GM12878 (cell line): ENCODE results near the gene IPCEF1. TPM values are rescaled to one million over a fixed set of nuclear protein-coding genes. Genes with fewer than 3 reads are reported as not detected.

ENCODE experiments used
- ATF2 ChIP-seq: IDR thresholded peaks from 2 replicates; pipeline ENCODE4 v1.6.1; 2012; ENCODE audit warnings: low read length, inconsistent platforms
- CHD4 ChIP-seq: fragments of 200-600 bp; sonication (generic); IDR thresholded peaks from 2 replicates; pipeline ENCODE4 v1.6.1; 2016; ENCODE audit warnings: mild to moderate bottlenecking
- EED ChIP-seq: sonication (generic); IDR thresholded peaks from 2 replicates; pipeline ENCODE4 v1.6.1; 2016; ENCODE audit warnings: antibody characterized with exemption, low read depth
- HDAC2 ChIP-seq: fragments of 200-600 bp; sonication (generic); IDR thresholded peaks from 2 replicates; pipeline ENCODE4 v1.6.1; 2017
- JUND ChIP-seq: IDR thresholded peaks from 2 replicates; pipeline ENCODE4 v1.6.1; 2012; ENCODE audit warnings: low read depth, mild to moderate bottlenecking, low read length, improper control_type of control experiment, moderate library complexity
- ZNF207 ChIP-seq: fragments of 450-650 bp; IDR thresholded peaks from 2 replicates; pipeline ENCODE4 v1.6.1; 2014; ENCODE audit warnings: antibody characterized with exemption, mild to moderate bottlenecking, borderline replicate concordance
- ZNF24 ChIP-seq: fragments of 450-650 bp; IDR thresholded peaks from 2 replicates; pipeline ENCODE4 v1.6.1; 2017; ENCODE audit warnings: antibody characterized with exemption, mild to moderate bottlenecking
- polyA plus RNA-seq, 11 experiments: library from polyadenylated mRNA; depleted of rRNA in 4 of 11; unstranded in 6 of 11; stranded (reverse) in 5 of 11; fragments of >200 nt; fragmentation: Nextera tagmentation in 4 of 11; fragmentation: Illumina TruSeq in 1 of 11; extraction: Ambion mirVana in 4 of 11; extraction: Trizol in 1 of 11; gene quantifications; 1 replicate in 1 of 11; 2 replicates in 10 of 11; pipeline versions ENCODE4 v1.2.1 to v1.2.3, GENCODE V29; 2011 to 2016; ENCODE audit warnings: inconsistent platforms in 2 of 11, missing spikeins in 2 of 11, low read depth in 1 of 11
- total RNA-seq, 4 experiments: library from RNA; depleted of rRNA in 3 of 4; stranded (reverse); fragments of >200 nt in 3 of 4; fragmentation: Illumina TruSeq in 1 of 4; extraction: Trizol in 1 of 4; gene quantifications; 2 replicates each; pipeline versions ENCODE4 v1.2.1 to v1.2.3, GENCODE V29; 2013 to 2021
- TF ChIP-seq, protein P1 (sequence below): IDR thresholded peaks from 2 replicates; pipeline ENCODE4 v1.6.1; 2012; ENCODE audit warnings: mild to moderate bottlenecking, low read depth, low read length
- TF ChIP-seq, protein P2 (sequence below): IDR thresholded peaks from 2 replicates; pipeline ENCODE4 v1.6.1; 2011; ENCODE audit warnings: low read depth, mild to moderate bottlenecking, low read length, moderate library complexity, borderline replicate concordance; ENCODE audit errors: extremely low read depth

Gene IPCEF1
- total and polyA plus RNA-seq, 10 of the 15 experiments (the other 5 are each of a cell fraction or from before 2014, with no cell fraction given) = 1.3 to 137 (median 4.2) TPM

DNA sequence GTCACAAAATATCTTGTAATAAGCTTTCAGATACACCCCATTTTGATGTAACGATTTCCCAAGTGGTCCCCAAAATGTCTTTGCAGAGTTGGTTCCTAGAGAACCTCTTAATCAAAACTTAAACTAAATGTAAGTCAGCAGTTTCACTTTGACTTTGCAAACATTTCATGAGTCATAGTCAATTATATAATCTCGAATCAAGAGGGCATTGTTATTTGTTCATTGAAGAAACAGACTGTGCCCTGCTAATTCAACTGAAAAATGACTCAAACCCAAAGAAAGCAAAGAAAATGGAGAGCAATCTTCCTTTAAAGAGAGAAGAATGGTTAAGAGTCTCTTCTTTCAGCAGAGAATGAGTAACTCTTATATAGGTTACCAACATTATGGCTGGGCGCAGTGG, 58.3 kb downstream of the IPCEF1 start (continued):
- peak; percentile 55; the same call in 1 of the 2 replicates for TF ChIP-seq ATF2
- TF ChIP-seq HDAC2 = no peak
- TF ChIP-seq, protein P1, sequence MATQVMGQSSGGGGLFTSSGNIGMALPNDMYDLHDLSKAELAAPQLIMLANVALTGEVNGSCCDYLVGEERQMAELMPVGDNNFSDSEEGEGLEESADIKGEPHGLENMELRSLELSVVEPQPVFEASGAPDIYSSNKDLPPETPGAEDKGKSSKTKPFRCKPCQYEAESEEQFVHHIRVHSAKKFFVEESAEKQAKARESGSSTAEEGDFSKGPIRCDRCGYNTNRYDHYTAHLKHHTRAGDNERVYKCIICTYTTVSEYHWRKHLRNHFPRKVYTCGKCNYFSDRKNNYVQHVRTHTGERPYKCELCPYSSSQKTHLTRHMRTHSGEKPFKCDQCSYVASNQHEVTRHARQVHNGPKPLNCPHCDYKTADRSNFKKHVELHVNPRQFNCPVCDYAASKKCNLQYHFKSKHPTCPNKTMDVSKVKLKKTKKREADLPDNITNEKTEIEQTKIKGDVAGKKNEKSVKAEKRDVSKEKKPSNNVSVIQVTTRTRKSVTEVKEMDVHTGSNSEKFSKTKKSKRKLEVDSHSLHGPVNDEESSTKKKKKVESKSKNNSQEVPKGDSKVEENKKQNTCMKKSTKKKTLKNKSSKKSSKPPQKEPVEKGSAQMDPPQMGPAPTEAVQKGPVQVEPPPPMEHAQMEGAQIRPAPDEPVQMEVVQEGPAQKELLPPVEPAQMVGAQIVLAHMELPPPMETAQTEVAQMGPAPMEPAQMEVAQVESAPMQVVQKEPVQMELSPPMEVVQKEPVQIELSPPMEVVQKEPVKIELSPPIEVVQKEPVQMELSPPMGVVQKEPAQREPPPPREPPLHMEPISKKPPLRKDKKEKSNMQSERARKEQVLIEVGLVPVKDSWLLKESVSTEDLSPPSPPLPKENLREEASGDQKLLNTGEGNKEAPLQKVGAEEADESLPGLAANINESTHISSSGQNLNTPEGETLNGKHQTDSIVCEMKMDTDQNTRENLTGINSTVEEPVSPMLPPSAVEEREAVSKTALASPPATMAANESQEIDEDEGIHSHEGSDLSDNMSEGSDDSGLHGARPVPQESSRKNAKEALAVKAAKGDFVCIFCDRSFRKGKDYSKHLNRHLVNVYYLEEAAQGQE = no peak
- no peak for TF ChIP-seq EED
- TF ChIP-seq JUND = 0 out of 2 replicates have a peak, but pooled peaks have one; percentile 59
- TF ChIP-seq CHD4 = no peak
- TF ChIP-seq ZNF207 = no peak
- TF ChIP-seq, protein P2, sequence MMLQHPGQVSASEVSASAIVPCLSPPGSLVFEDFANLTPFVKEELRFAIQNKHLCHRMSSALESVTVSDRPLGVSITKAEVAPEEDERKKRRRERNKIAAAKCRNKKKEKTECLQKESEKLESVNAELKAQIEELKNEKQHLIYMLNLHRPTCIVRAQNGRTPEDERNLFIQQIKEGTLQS = no peak
- 0 out of 2 replicates have a peak, but pooled peaks have one; percentile 36 for TF ChIP-seq ZNF24
